ENCODE results near the gene ACOX3. TPM values are rescaled to one million over a fixed set of nuclear protein-coding genes. Genes with fewer than 3 reads are reported as not detected.

Gene ACOX3
- total RNA-seq, 4 donors from 2014 or later: 17.9 to 31.1 (median 22.5) TPM

DNA sequence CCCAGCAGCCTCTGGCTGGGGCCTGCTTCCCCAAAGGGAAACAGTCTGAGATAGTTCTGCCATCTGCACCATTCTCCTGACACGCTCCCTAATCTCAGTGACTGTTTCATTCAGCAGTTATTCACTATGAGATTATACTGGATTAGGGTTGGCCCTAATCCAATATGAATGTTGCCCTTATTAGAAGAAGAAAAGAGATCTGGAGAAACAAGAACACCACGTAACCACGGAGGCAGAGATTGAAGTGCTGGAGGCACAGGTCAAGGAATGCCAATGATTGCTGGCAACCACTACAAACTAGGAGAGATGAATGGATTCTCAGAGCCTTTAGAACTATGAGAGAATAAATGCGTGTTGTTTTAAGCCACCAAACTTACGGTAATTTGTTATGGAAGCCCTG lies 7.4 kb downstream of the ACOX3 start:
- no peaks in the 10 kb centered on the region for H3K27me3 ChIP-seq
- H3K4me1 ChIP-seq: no peaks in the 10 kb centered on the region
- no peak for DNase-seq
- no peaks in the 10 kb centered on the region for H3K9me3 ChIP-seq
- H3K4me3 ChIP-seq: no peak overlapping the region
- TF ChIP-seq, protein P1, sequence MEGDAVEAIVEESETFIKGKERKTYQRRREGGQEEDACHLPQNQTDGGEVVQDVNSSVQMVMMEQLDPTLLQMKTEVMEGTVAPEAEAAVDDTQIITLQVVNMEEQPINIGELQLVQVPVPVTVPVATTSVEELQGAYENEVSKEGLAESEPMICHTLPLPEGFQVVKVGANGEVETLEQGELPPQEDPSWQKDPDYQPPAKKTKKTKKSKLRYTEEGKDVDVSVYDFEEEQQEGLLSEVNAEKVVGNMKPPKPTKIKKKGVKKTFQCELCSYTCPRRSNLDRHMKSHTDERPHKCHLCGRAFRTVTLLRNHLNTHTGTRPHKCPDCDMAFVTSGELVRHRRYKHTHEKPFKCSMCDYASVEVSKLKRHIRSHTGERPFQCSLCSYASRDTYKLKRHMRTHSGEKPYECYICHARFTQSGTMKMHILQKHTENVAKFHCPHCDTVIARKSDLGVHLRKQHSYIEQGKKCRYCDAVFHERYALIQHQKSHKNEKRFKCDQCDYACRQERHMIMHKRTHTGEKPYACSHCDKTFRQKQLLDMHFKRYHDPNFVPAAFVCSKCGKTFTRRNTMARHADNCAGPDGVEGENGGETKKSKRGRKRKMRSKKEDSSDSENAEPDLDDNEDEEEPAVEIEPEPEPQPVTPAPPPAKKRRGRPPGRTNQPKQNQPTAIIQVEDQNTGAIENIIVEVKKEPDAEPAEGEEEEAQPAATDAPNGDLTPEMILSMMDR (IDR thresholded peaks at IDR 0.05): no peak
- no peak for TF ChIP-seq POLR2A (IDR thresholded peaks at IDR 0.05)
- H3K27ac ChIP-seq: no peak overlapping the region
- H3K36me3 ChIP-seq: no peaks in the 10 kb centered on the region
- intact Hi-C loops (cut with DNase I; ENCODE audit: low total_unique reads): no loop called here

DNA sequence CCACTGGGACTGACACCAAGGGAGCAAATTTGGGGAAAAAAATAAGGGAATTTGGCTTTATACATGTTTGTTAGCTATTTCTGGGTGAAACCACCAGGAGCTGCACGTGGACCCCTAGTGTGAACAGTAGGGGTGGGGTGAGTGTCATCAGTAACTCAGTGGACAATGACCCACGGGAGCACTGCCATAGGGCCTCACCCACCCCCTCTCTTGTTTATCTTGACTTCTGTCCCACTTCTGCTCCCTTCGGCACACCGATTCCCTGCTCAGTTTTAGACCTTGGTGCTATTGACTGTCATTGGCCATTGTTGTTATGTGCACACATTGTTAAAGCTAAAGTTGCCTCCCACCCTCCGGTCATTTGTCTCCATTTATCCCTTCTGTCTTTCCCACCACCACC lies 9.0 kb downstream of the ACOX3 start:
- DNase-seq: no peak
- Histone ChIP-seq H3K4me1 (peaks cover 0 to 9% of the 10 kb centered on the region in 2 donors), H3K27me3 (no peaks in the 10 kb centered on the region), H3K27ac (no peak overlapping the region), H3K4me3 (no peak overlapping the region), H3K36me3 (no peaks in the 10 kb centered on the region), H3K9me3 (no peaks in the 10 kb centered on the region)
- no peak for TF ChIP-seq POLR2A (IDR thresholded peaks at IDR 0.05)
- TF ChIP-seq, protein P1 (IDR thresholded peaks at IDR 0.05): no peak
- intact Hi-C loops (cut with DNase I; ENCODE audit: low total_unique reads): no loop called here

DNA sequence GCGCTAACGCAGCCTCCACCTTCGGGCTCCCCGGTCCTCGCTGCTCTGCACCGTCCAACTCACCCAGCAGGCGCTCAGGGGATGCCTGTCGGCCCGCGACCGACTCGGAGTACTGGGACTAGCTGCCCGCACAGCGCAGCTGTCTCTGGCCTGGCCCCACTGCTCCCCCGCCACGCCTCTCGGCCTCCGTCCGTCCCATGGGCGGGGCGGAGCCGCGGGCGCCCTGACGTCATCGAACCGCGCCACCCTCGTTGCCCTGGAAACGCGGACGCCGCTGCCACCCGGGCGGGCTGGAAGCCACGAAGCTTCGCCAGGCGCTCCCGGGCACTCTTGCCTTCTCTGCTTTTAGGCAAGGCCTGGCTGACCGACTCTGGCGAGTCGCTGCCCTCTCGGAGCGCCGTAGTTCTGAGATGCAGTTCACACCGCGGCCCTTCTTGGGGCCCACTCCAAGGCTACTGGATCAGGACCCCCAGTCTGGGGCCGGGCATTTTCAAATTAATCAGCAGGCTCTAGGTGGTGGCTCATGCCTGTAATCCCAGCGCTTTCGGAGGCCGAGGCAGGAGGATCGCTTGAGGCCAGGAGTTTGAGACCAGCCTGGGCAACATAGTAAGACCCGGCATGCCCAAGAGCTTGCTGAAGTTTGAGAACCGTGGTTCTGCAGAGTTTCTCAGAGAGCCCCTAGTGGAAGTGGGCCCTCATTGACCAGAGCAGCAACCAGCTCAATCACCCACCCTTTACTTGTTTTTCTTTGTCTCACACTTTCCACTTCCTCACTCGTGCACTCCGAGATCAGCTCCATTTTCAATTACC lies 12.0 kb downstream of the ACOX3 start:
- H3K4me1 ChIP-seq: peaks cover 0 to 9% of the 10 kb centered on the region in 2 donors

DNA sequence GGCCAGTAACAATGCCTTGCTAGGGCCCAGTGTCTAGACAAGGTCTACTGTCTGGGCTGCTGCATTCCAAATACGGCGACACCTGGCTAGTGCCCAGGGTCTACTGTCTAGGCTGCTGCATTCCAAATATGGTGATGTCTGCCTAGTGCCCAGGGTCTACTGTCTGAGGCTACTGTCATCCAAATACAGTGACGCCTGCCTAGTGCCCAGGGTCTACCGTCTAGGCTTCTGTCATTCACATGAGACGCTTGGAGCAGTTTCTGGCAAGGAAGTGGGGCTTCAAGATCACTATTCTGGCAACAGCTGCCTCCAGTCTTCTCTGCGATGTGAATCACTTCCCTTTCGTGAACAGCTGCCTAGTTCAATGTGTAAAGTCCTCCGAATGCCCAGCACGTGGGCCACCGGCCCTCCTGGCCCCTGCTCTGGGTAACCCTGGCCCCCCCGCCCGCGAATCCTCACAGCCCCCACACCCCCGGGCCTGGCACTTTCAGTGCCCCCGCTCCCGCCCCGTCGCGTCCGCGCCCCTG lies 12.7 kb downstream of the ACOX3 start:
- H3K36me3 ChIP-seq: no peaks in the 10 kb centered on the region
- peaks cover 0 to 9% of the 10 kb centered on the region in 2 donors for H3K4me1 ChIP-seq
- intact Hi-C loops (cut with DNase I; ENCODE audit: low total_unique reads): no loop called here
- H3K9me3 ChIP-seq: no peaks in the 10 kb centered on the region
- H3K27ac ChIP-seq: peak overlapping the region; percentile 54 to 65
- DNase-seq: no peak
- H3K27me3 ChIP-seq: no peaks in the 10 kb centered on the region
- TF ChIP-seq POLR2A (IDR thresholded peaks at IDR 0.05): no peak
- TF ChIP-seq, protein P1 (IDR thresholded peaks at IDR 0.05): no peak
- H3K4me3 ChIP-seq: peak overlapping the region; percentile 60 to 76

More for the DNA sequence above, 12.0 kb downstream of the ACOX3 start:
- Histone ChIP-seq H3K4me3 (peak overlapping the region; percentile 60 to 76), H3K36me3 (no peaks in the 10 kb centered on the region), H3K27me3 (no peaks in the 10 kb centered on the region), H3K27ac (peak overlapping the region; percentile 54 to 65), H3K9me3 (no peaks in the 10 kb centered on the region)
- peak; percentile 78 to 90 for DNase-seq
- intact Hi-C loops (cut with DNase I; ENCODE audit: low total_unique reads): no loop called here
- TF ChIP-seq POLR2A (IDR thresholded peaks at IDR 0.05): peak in 1 of 2 donors; percentile 75
- TF ChIP-seq, protein P1 (IDR thresholded peaks at IDR 0.05): peak in 1 of 4 experiments; percentile 6

DNA sequence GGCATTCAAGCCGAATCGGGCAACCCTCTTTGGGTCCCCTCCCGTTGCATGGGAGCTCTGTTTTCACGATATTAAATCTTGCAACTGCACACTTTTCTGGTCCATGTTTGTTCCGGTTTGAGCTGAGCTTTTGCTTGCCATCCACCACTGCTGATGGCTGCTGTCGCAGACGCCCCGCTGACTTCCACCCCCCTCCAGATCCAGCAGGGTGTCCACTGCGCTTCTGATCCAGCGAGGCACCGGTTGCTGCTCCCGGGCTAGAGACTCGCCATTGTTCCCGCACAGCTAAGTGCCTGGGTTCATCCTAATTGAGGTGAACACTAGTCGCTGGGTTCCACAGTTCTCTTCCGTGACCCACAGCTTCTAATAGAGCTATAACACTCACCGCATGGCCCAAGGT lies 13.3 kb downstream of the ACOX3 start:
- no peaks in the 10 kb centered on the region for H3K27me3 ChIP-seq
- intact Hi-C loops (cut with DNase I; ENCODE audit: low total_unique reads): no loop called here
- no peaks in the 10 kb centered on the region for H3K9me3 ChIP-seq
- peak overlapping the region; percentile 60 to 76 for H3K4me3 ChIP-seq
- no peaks in the 10 kb centered on the region for H3K36me3 ChIP-seq
- no peak for DNase-seq
- no peak for TF ChIP-seq POLR2A (IDR thresholded peaks at IDR 0.05)
- peaks cover 0 to 9% of the 10 kb centered on the region in 2 donors for H3K4me1 ChIP-seq
- H3K27ac ChIP-seq: no peak overlapping the region
